ENCODE data around the gene RER1.

- no peak for TF ChIP-seq CTCF (IDR thresholded peaks at IDR 0.05)
- no peak for TF ChIP-seq POLR2A (IDR thresholded peaks at IDR 0.05)
Measured at GRCh38 chr1:2451741-2452140, 60.1 kb downstream of the RER1 start.

All from vagina (tissue), 2 donors.